DOHH2 (cell line): ENCODE data around the gene PIRT.

ENCODE experiments used
- EZH2phosphoT487 ChIP-seq: fragments of 200-600 bp; sonication (generic); IDR thresholded peaks from 2 replicates; pipeline ENCODE4 v1.6.1; 2017; ENCODE audit warnings: borderline replicate concordance, mild to moderate bottlenecking, antibody characterized with exemption, low read length, moderate library complexity, mixed read lengths
- TF ChIP-seq, protein P1 (sequence below): fragments of 200-600 bp; sonication (generic); IDR thresholded peaks from one replicate; pipeline ENCODE4 v1.5.1; 2014; ENCODE audit warnings: antibody characterized with exemption, mild to moderate bottlenecking, low read depth, low read length; ENCODE audit not compliant: poor library complexity, severe bottlenecking

DNA sequence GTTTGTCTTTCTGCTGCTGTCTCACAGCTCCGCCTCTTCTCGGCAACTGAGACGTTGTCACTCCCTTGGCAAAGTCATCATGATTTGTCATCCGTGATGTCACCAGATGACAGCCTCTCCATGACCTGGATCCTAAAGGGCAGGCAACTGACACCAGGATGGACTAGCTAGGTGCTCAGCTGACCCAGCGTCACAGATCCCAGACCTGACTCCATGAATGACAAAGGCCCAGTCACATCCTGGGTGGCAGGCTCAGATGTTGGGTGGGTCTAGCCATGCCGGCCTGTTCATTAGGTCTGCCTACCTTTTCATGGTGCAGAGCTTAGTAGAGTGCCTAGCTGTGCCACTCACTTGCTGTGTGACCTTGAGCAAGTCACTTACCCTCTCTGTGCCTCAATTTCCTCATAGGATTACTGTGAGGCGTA, 30.2 kb downstream of the PIRT start:
- TF ChIP-seq, protein P1, sequence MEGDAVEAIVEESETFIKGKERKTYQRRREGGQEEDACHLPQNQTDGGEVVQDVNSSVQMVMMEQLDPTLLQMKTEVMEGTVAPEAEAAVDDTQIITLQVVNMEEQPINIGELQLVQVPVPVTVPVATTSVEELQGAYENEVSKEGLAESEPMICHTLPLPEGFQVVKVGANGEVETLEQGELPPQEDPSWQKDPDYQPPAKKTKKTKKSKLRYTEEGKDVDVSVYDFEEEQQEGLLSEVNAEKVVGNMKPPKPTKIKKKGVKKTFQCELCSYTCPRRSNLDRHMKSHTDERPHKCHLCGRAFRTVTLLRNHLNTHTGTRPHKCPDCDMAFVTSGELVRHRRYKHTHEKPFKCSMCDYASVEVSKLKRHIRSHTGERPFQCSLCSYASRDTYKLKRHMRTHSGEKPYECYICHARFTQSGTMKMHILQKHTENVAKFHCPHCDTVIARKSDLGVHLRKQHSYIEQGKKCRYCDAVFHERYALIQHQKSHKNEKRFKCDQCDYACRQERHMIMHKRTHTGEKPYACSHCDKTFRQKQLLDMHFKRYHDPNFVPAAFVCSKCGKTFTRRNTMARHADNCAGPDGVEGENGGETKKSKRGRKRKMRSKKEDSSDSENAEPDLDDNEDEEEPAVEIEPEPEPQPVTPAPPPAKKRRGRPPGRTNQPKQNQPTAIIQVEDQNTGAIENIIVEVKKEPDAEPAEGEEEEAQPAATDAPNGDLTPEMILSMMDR: no peak
- no peak for TF ChIP-seq EZH2phosphoT487
